GM12875 (cell line): ENCODE results near the gene NUP50.

Source experiments
- H3K4me3 ChIP-seq: one replicate; pipeline ENCODE4 v1.5.1; 2011; ENCODE audit warnings: low read depth, low read length, control low read depth
- TF ChIP-seq, protein P1 (sequence below): IDR thresholded peaks from 2 replicates; pipeline ENCODE4 v1.5.1; 2011; ENCODE audit warnings: low read depth, mild to moderate bottlenecking, control low read depth, inconsistent platforms, low read length, moderate library complexity, borderline replicate concordance; ENCODE audit not compliant: insufficient read depth

The NUP50 gene

DNA sequence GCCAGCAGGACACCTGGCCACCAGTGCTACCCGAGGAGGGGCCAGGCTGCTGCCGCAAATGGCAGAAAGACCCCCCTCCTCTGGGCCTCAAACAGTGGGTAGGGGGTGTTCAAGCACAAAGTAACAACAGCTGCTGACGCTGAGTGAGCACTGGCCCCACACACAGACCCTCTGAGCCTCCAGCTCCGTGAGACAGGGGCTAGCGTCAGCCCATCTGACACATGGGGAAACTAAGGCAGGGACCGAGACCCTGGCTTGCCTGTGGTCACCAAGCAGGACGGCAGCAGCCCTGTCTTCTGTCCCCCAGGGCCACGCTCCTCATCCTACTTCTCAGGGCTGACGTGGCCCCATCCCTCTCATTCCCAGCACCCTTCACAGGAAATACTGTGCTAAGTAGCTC, 36.5 kb downstream of the NUP50 start:
- TF ChIP-seq, protein P1, sequence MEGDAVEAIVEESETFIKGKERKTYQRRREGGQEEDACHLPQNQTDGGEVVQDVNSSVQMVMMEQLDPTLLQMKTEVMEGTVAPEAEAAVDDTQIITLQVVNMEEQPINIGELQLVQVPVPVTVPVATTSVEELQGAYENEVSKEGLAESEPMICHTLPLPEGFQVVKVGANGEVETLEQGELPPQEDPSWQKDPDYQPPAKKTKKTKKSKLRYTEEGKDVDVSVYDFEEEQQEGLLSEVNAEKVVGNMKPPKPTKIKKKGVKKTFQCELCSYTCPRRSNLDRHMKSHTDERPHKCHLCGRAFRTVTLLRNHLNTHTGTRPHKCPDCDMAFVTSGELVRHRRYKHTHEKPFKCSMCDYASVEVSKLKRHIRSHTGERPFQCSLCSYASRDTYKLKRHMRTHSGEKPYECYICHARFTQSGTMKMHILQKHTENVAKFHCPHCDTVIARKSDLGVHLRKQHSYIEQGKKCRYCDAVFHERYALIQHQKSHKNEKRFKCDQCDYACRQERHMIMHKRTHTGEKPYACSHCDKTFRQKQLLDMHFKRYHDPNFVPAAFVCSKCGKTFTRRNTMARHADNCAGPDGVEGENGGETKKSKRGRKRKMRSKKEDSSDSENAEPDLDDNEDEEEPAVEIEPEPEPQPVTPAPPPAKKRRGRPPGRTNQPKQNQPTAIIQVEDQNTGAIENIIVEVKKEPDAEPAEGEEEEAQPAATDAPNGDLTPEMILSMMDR = no peak
- no peak overlapping the region for H3K4me3 ChIP-seq

DNA sequence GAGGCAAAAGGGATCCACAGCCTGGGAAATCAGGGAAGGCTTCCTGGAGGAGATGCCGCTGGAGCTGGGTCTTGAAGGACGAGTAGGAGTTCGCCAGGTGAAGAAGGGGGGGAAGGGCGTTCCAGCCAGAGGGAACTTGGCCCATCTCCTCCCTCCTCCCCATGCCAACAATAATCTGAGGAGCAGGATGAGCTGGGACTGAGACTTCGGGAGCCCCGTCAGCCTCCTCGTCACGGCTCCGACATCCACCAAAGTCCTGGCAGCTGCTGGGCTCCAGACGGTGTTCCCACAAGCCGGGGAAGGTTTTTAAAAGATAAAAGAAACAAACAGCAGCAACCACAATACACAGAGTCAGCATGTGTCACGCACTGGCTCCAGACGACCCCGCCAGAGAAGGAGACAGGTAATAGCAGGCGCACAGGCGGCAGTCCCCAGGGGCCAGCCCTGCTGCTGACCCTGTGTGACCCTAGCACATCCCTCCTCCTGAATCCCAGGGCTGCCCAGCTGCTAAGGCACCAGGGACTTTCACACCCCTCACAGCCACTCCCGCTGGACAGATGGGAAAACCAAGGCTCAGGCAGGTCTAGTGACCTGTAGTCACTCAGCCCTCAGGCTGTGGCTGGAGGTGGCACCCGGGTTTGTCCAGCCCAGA, 37.3 kb downstream of the NUP50 start:
- TF ChIP-seq, protein P1 = no peak
- no peak overlapping the region for H3K4me3 ChIP-seq

DNA sequence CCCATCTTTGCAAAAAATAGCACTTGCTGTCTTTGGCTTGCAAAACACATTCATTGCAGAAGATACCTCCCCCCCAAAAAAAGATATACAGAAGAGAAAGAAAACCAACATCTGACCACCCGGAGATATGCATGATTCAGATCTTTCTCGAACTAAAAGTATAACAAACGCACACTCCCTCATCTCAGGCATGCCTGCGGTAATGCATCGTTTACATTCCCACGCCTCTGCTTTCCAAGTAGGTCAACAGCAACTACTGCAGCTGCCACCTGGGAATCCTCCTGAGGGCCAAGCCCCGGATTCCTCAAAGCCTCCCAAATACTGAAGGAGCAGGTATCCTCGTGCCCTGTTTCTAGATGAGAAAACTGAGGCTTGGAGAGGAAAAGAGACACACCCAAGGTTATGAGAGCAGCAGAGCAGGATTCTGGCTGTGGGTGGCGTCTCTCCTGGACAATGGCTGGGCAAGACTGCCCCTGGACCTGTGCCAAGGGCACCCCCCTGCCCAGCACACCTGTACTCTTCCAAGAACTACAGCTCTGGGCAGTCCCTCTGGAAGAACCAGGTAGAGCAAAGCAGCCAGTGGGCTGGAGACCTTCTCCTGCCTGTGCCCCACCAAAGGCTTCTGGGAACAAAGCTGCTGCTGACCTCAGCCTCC, 38.1 kb downstream of the NUP50 start:
- TF ChIP-seq, protein P1 = no peak
- no peak overlapping the region for H3K4me3 ChIP-seq

DNA sequence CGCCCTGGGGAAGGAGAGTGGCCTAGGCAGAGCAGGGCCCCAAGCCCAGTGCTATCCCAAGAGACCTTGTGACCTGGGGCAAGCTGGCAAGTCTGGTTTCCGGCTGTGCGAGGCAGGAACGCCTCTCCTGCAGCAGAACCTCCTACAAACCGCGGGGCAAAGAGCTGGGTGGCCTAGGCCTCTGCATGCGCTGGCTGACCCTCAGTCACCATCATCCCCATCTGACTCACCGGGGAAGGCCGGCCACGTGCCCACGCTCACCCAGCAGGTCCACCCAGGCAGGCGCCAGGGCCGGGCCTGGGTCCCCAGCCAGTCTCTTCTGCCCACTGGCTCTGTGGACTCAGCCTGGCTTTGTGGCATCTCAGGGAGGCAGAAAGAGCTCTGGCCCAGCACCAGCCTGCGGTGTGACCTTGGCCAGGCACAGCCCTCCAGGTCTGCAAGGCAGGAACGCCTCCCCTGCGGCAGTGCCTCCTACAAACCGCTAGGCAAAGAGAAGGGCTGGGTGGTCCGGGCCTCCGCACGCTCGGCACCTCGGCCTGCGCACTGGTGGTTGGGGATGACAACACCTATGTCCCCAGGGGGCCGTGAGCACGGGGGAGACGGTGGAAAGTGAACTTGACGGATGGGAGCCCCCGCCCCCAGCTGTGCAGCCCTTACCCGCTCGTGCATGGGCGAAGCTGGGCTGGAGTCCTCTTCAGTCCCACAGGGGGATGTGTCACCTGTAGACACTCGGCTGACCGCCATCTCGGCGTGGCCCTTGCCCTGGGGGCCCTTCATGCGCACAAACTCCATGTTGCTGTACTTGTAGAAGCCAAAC, 38.8 kb downstream of the NUP50 start:
- H3K4me3 ChIP-seq = no peak overlapping the region
- TF ChIP-seq, protein P1 = no peak

DNA sequence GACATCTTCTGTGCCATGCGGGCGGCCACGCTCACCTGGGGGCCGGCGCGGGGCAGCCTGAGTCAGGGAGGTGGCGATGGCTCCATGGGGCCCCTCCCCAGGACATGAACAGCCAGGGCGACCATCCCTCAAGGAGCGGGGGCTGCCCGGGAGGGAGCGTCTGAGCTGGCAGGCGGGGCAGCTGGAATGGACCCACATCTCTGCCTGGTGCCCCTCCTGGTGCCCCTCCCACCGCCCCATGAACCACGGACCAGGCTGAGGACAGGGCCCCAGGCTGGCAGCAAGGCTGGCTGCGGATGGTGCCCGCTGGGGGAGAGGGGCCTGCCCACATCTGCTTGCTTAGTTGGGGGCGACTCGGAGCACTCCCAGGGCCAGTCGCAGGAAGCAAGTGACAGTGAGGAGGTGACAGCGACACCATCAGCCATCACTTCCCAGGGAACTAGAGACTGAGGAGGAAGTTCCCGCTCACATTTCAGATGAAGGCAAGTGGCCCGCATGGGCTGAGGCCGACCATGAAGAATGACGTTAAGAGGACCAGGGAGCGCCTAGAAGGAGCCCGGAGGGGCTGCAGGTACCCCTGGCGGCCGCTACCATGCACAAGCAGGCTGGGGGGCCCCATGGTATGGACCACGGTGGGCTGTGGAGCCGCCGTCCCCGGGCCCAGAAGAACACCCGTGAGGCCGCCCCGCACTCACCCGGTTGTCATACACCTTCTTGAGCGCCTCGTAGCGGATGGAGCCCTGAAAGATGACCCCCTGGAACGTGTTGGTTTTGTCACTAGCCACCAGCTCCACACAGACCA, 39.6 kb downstream of the NUP50 start:
- TF ChIP-seq, protein P1 = no peak

DNA sequence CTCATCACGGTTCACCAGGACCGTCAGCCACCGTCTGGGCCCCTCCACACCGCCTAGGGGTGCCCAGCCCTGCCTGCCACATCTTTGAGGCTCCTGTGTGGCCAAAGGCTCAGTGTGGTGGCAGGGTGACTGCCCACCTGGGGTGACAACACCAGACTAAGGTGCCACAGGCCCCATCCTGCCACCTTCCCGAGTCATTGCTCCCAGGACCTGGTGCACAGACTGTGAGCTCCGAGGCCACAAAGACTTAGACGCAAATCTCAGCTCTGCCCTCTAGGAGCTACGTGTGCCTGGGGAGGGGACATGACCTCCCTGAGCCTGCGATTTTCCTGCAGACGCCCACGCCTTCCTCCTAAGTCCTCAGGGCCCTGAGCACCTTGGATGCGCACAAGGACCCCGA, 40.5 kb downstream of the NUP50 start:
- TF ChIP-seq, protein P1 = no peak
- no peak overlapping the region for H3K4me3 ChIP-seq

More for the DNA sequence above, 39.6 kb downstream of the NUP50 start:
- H3K4me3 ChIP-seq = no peak overlapping the region
